Endothelial cell of umbilical vein (primary cell): ENCODE data around the gene ALOX12.
A peak's percentile ranks its signal among the peaks of the same experiment; 100 is the strongest.

Source experiments
- EZH2 ChIP-seq: IDR thresholded peaks from 2 replicates; pipeline ENCODE4 v1.6.1; 2012; ENCODE audit warnings: borderline replicate concordance, low read depth, mild to moderate bottlenecking, moderate library complexity, low read length, inconsistent platforms; ENCODE audit not compliant: severe bottlenecking
- JUN ChIP-seq: IDR thresholded peaks from 2 replicates; pipeline ENCODE4 v1.6.1; 2011; ENCODE audit warnings: borderline replicate concordance, low read depth; ENCODE audit not compliant: insufficient read length, insufficient read depth
- POLR2A ChIP-seq: IDR thresholded peaks from 2 replicates; pipeline ENCODE4 v1.6.1; 2012; ENCODE audit warnings: low read depth, mild to moderate bottlenecking, control low read depth, low read length
- TF ChIP-seq, protein P1 (sequence below), 2 donors: IDR thresholded peaks; 1 replicate in 1 of 2; 2 replicates in 1 of 2; pipeline ENCODE4 v1.5.1; 2011; ENCODE audit warnings: low read length in 2 of 2, mild to moderate bottlenecking in 2 of 2, moderate library complexity in 2 of 2, control low read depth in 1 of 2, inconsistent platforms in 1 of 2, low read depth in 1 of 2; ENCODE audit not compliant: insufficient read depth in 1 of 2; ENCODE audit errors: extremely low read depth in 1 of 2
- TF ChIP-seq, protein P2 (sequence below): IDR thresholded peaks from 2 replicates; pipeline ENCODE4 v1.6.1; 2011; ENCODE audit not compliant: insufficient read depth, insufficient read length

DNA sequence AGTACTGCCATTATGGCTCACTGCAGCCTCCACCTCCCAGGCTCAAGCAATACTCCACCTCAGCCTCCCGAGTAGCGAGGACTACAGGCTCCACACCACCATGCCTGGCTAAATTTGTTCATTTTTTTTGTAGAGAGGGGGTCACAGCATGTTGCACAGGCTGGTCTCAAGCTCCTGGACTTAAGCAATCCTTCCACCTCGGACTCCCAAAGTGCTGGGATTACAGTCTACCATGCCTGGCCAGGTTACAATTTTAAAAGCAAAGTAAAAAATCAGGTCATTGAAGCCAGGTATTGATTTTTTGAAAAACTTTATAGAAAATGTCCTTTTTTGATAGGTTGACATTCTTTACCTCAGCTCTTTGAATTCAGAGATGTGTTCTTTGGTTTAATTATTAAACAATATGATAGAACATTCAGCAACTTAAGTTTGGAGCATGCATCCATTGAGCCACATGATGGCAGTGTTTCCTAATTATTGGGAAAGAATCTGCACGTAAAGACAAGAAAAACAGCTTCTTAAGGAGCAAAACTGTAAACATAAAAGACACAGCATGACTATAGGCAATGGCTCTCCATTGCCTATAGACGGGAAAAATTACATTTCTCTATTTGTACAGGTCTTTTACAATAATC lies 49.8 kb downstream of the ALOX12 start:
- TF ChIP-seq, protein P1, sequence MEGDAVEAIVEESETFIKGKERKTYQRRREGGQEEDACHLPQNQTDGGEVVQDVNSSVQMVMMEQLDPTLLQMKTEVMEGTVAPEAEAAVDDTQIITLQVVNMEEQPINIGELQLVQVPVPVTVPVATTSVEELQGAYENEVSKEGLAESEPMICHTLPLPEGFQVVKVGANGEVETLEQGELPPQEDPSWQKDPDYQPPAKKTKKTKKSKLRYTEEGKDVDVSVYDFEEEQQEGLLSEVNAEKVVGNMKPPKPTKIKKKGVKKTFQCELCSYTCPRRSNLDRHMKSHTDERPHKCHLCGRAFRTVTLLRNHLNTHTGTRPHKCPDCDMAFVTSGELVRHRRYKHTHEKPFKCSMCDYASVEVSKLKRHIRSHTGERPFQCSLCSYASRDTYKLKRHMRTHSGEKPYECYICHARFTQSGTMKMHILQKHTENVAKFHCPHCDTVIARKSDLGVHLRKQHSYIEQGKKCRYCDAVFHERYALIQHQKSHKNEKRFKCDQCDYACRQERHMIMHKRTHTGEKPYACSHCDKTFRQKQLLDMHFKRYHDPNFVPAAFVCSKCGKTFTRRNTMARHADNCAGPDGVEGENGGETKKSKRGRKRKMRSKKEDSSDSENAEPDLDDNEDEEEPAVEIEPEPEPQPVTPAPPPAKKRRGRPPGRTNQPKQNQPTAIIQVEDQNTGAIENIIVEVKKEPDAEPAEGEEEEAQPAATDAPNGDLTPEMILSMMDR (IDR thresholded peaks at IDR 0.05; ENCODE audit: extremely low read depth in 1 of 2, insufficient read depth in 1 of 2, low read depth in 1 of 2, low read length in 2 of 2): peak; percentile 52 to 58
- TF ChIP-seq POLR2A (no peak), JUN (no peak), EZH2 (no peak)
- TF ChIP-seq, protein P2, sequence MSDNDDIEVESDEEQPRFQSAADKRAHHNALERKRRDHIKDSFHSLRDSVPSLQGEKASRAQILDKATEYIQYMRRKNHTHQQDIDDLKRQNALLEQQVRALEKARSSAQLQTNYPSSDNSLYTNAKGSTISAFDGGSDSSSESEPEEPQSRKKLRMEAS: no peak
